Choroid plexus epithelial cell (primary cell): ENCODE measurements around the gene CDH16.
"Not testable (repeated sequence)": the region's sequence is repeated elsewhere in the genome, so short reads cannot be mapped to it uniquely, and the experiment has no call there.

Source experiments
- DNase-seq: peaks from one replicate; pipeline ENCODE4 v3.0.0-alpha.2; 2010; ENCODE audit warnings: low read depth
- H3K4me3 ChIP-seq: 2 replicates; pipeline ENCODE4 v1.5.1; 2011; ENCODE audit warnings: low read depth, mild to moderate bottlenecking, control low read depth, low read length, moderate library complexity
- CTCF ChIP-seq: conservative IDR thresholded peaks from 2 replicates; pipeline ENCODE4 v1.5.1; 2011; ENCODE audit warnings: low read depth, mild to moderate bottlenecking, control low read depth, inconsistent platforms, low read length, moderate library complexity

Gene CDH16

DNA sequence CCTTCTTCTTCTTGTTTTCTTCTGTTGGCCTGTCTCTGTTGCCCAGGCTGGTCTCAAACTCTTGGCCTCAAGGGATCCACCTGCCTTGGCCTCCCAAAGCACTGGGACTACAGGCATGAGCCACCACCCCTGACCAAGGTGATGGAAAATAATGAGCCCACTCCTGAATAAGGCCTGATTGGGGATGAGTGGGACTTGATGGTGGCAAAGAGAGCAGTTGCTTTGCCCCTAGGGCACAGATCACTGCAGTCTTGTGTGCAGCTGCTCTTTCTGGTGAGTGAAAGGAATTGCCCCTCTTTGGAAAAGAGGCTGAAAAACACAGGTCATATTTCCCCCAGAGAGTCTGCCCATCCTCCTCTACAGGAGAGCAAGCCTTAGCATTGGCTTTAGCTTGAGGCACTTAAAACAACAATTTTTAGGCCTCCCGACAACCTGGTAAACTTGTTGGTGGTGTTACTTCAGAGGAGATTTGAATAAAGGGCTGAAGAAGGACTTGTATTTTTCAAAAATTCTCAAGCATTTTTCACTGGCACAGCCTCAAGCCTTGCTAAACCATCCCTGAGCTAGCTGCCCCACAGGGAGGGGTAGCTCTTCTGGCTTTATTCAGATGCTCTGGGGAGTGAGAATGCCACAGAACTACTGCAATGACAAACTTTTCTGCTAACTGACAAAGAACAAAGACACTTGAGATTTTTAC, 44.5 kb downstream of the CDH16 start:
- DNase-seq, result peak; percentile 81
- no peak overlapping the region for H3K4me3 ChIP-seq
- no peak for TF ChIP-seq CTCF

DNA sequence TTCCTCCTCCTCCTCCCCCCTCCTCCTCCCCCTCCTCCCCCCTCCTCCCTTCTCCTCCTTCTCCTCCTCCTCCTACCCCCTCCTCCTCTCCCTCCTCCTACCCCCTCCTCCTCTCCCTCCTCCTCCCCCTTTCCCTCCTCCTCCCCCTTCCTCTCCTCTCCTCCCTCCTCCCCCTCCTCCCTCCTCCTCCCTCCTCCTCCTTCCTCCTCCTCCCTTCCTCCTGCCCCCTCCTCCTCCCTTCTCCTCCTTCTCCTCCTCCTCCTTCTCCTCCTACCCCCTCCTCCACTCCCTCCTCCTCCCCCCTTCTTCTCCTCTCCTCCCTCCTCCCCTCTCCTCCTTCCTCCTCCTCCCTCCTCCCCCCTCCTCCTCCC, 45.0 kb downstream of the CDH16 start:
- no peak overlapping the region for H3K4me3 ChIP-seq
- no peak for TF ChIP-seq CTCF
- DNase-seq, result no peak

DNA sequence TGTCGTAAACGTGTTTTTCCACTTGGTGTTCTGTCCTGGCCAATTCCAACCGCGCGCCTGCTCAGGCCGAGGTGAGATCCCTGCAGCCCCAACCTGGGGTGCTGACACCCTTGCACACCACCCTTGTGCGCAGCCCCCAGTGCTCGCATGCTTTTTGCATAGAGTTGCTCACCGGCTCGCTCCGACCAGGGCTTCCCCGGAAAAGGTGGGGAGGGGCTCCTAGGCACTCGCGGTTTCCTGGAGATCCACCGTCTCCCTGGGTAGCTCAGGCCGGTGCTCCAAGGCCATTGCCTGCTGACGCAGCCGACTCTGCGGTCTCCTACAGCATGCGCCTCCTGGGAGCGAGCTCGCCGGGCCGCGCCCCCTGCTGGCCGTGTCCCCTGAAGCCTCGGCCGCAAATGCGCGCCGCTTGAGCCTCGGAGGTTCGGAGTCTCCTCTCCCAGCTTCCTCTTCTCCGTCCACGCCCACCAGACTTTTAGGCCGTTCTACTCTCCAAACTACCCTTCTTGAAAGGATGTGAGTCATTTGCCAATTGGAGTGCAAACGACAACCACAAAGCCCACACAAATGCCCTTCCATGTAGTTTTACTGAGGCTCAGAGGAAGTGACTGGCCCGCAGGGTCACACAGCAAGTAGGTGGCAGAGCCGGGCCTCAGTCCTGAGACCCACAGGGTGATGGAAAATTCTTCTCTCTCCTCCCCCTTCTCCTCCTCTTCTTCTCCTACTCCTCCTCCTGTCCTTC, 45.6 kb downstream of the CDH16 start:
- peak overlapping the region; percentile 54 for H3K4me3 ChIP-seq
- DNase-seq, result peak; percentile 99
- TF ChIP-seq CTCF, result peak; percentile 84

GRCh38 chr16:66872559-66872942, 46.1 kb downstream of the CDH16 start:
- peak overlapping the region; percentile 54 for H3K4me3 ChIP-seq
- DNase-seq, result peak; percentile 20
- no peak for TF ChIP-seq CTCF

DNA sequence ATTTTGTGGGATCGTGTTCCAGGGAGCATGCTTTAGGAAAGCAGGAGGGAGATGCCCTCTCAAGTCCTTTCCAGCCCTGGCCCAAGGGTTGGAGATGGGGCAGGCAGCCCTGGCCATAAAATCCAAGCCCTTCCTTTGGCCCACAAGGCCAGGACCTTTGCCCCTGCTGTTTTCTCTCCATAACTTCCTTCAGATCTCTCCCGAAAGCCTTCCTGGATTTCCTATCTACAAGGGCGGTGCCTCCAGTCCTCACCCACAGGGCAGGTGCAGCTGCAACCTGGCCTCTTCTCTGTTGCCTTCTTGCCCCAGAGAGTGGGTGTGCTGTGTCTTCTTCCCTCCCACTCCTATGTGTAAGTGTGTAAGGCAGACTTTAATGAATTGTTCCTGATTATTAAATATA, 46.8 kb downstream of the CDH16 start:
- TF ChIP-seq CTCF, result no peak
- no peak for DNase-seq
- H3K4me3 ChIP-seq, result no peak overlapping the region

GRCh38 chr16:66871363-66871762, 47.3 kb downstream of the CDH16 start:
- H3K4me3 ChIP-seq, DNase-seq: not testable (repeated sequence)

DNA sequence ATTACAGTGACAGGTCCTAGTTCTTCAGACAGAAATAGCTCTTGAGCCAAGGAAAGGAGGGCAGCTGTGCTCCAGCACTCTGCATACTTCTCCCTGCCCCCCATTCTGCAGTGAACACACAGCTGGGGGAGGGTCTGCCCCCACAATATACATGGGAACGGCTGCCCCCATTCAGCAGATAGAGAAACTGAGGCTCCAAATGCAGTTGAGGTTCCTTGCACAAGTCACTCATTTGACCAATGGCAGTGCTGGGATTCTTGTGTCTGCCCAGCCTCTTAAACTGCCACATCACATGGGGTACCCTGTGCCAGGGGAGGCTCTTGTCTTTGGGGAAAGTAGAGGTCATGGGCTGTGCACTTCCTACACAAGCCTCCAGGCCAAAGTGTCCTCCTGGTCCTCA, 49.3 kb downstream of the CDH16 start:
- H3K4me3 ChIP-seq, result no peak overlapping the region
- no peak for TF ChIP-seq CTCF
- no peak for DNase-seq
